ENCODE measurements around the gene TOX2. TPM values are rescaled to one million over a fixed set of nuclear protein-coding genes. Genes with fewer than 3 reads are reported as not detected.

Gene TOX2
- total RNA-seq, 1 experiment from 2014 or later = 1.7 TPM

DNA sequence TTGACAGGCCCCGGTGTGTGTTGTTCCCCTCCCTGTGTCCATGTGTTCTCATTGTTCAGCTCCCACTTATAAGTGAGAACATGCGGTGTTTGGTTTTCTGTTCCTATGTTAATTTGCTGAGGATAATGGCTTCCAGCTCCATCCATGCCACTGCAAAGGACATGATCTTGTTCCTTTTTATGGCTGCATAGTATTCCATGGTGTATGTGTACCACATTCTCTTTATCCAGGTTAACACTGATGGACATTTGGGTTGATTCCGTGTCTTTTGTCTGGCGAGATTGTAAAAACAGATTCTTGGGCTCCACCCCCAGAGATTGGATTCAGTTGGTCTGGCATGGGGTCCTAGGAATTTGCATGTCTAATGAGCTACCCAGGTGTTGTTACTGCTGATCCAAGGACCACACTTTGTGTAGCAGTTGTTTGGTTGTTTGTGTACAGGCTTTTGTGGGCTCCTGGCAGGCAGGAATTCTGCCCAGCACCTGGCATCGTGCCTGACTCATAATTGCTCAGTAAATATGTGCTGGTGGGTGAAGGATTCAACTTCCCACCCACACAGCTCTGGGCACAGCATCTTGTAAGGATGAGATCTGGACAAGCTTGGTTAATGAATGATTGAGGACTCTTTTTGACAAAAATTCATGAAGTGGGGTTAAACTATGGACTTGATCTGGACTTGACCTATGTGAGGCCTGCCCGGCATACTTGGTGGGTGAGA is 5.2 kb downstream of the TOX2 start:
- H3K79me2 ChIP-seq (ENCODE audit: insufficient read depth, low read length) = no peaks in the 10 kb centered on the region
- H3T11ph ChIP-seq (ENCODE audit: low read length) = no peak overlapping the region
- no peak overlapping the region for H3K14ac ChIP-seq (ENCODE audit: insufficient read depth, low read length)
- Mint-ChIP-seq H3K9me3 (no peaks in the 10 kb centered on the region; a peak in 2 of 5 replicates), H3K36me3 (ENCODE audit: insufficient read depth in 1 of 3, low read depth in 3 of 3) (peaks cover 0 to 4% (median 0%) of the 10 kb centered on the region in 3 experiments; a peak in 1 of 7 replicates), H3K27me3 (ENCODE audit: low read depth) (peaks cover 51% of the 10 kb centered on the region), H3K27ac (no peak overlapping the region), H3K4me3 (no peak overlapping the region), H3K4me1 (peaks cover 14 to 15% of the 10 kb centered on the region in 2 experiments)
- H3K23me2 ChIP-seq (ENCODE audit: insufficient read length, low read depth, low read length, poor library complexity, severe bottlenecking) = peaks cover 14% of the 10 kb centered on the region
- no peak overlapping the region for H3K23ac ChIP-seq (ENCODE audit: insufficient read length, low read depth, low read length)
- H4K8ac ChIP-seq (replicated peaks; ENCODE audit: insufficient read length, low read depth, low read length) = no peak overlapping the region
- H3K4ac ChIP-seq (ENCODE audit: low read depth, low read length) = no peak overlapping the region
- H4K5ac ChIP-seq (ENCODE audit: insufficient read length, low read depth, low read length) = no peak overlapping the region
- no CpG with 5 or more reads among the region's 6 CpGs for WGBS (ENCODE audit: extremely low coverage, insufficient read length, low lambda C conversion rate)
- no peak overlapping the region for H2AK5ac ChIP-seq (ENCODE audit: insufficient read length, low read length)
- no peak for DNase-seq
- no peak overlapping the region for H2AFZ ChIP-seq (ENCODE audit: low read length)
- no peak overlapping the region for H2BK15ac ChIP-seq (ENCODE audit: low read depth, low read length)
- TF ChIP-seq, protein P1, sequence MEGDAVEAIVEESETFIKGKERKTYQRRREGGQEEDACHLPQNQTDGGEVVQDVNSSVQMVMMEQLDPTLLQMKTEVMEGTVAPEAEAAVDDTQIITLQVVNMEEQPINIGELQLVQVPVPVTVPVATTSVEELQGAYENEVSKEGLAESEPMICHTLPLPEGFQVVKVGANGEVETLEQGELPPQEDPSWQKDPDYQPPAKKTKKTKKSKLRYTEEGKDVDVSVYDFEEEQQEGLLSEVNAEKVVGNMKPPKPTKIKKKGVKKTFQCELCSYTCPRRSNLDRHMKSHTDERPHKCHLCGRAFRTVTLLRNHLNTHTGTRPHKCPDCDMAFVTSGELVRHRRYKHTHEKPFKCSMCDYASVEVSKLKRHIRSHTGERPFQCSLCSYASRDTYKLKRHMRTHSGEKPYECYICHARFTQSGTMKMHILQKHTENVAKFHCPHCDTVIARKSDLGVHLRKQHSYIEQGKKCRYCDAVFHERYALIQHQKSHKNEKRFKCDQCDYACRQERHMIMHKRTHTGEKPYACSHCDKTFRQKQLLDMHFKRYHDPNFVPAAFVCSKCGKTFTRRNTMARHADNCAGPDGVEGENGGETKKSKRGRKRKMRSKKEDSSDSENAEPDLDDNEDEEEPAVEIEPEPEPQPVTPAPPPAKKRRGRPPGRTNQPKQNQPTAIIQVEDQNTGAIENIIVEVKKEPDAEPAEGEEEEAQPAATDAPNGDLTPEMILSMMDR (conservative IDR thresholded peaks at IDR 0.05) = no peak
- no peak overlapping the region for H3K9ac ChIP-seq (ENCODE audit: extremely low read depth, insufficient read length, low read length)
- no peak overlapping the region for H3K4me2 ChIP-seq (ENCODE audit: insufficient read depth, insufficient read length, low read length)
- H4K20me1 ChIP-seq (ENCODE audit: control insufficient read depth, insufficient read depth, insufficient read length) = peaks cover 3% of the 10 kb centered on the region
- H2BK120ac ChIP-seq (ENCODE audit: low read depth, low read length, poor library complexity, severe bottlenecking) = no peak overlapping the region
- H2BK20ac ChIP-seq (ENCODE audit: low read depth, low read length, poor library complexity, severe bottlenecking) = no peak overlapping the region
- H3K9me3 ChIP-seq (ENCODE audit: control insufficient read depth, low read depth, low read length) = no peaks in the 10 kb centered on the region
- H3K56ac ChIP-seq (ENCODE audit: insufficient read length, low read depth, low read length) = no peak overlapping the region
- H3K27ac ChIP-seq (ENCODE audit: insufficient read length, low read depth, low read length) = no peak overlapping the region
- H2BK5ac ChIP-seq (ENCODE audit: insufficient read length, low read length) = no peak overlapping the region
- no peaks in the 10 kb centered on the region for H3K4me1 ChIP-seq (ENCODE audit: insufficient read depth, low read length)
- no peaks in the 10 kb centered on the region for H3K79me1 ChIP-seq (ENCODE audit: insufficient read depth, low read depth, low read length, poor library complexity, severe bottlenecking)
- H3K18ac ChIP-seq (ENCODE audit: insufficient read length, low read depth, low read length) = no peak overlapping the region
- H4K91ac ChIP-seq (ENCODE audit: insufficient read length, low read depth, low read length) = no peak overlapping the region
- no peak overlapping the region for H2BK12ac ChIP-seq (ENCODE audit: insufficient read length, low read depth, low read length)
- H3K27me3 ChIP-seq (ENCODE audit: insufficient read depth, low read length) = peaks cover 16% of the 10 kb centered on the region; the same call in 1 of the 2 replicates
